ENCODE data around the gene RSPH3.
"Not testable (repeated sequence)": the region's sequence is repeated elsewhere in the genome, so short reads cannot be mapped to it uniquely, and the experiment has no call there.

RSPH3 gene

GRCh38 chr6:159020011-159020410, 20.0 kb upstream of the RSPH3 start:
- no peak for DNase-seq

DNA sequence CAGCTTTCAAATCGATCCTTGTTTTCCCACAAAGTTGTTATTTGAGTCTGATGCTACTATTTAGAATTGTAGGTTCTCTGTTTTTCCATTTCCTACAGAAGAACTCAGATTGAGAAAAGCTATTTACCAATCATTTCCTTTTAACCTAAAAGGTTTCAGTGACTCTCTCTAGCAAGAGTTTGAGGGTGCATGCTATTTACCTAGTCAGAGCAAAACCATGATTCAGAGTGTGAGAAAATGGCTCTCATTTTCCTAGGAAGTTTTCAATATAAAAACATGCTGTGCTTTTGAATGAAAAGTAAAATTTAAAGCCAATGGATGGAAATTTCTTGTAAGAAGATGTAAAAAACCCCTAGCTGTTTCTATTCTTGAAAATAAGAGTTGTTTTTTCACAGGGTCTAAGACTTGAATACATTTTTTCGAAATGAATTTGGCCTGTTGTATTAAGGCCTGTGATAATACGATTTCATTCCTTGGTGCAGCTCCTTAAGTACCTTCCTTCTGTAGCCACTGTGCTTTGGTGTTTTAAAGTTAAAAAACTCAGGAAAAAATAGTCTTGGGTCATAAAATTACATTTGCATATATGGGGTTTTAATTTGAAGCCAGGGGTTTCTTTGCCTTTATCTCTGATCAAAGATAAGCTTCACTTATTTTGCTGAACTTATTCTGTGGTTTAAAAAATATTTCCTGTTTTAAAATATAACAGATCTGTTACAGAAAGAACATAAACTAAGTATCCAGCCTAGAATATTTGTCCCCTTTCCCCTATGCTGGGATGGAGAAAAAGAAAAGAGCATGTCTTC, 18.0 kb upstream of the RSPH3 start:
- DNase-seq = no peak

DNA sequence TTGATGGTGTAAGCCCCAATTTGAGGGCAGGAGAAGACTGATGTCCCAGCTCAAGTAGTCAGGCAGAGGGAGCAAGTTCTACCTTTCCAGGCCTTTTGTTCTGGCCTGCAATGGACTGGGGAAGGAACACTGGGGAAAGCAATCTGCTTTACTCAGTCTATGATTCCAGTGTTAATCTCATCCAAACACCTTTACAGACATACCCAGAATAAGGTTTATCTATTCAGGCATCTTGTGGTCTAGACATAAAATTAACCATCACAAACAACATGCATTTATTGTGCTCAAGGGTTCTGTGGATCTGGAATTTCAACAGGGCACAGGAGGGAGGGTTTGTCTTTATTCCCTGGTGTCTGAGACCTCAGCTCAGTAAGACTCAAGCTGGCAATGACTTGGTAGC, 14.4 kb upstream of the RSPH3 start:
- DNase-seq = no peak

- DNase-seq = no peak
These were observed 13.2 kb upstream of the RSPH3 start for GRCh38 chr6:159013229-159013628.

- DNase-seq = no peak
These were observed 12.2 kb upstream of the RSPH3 start for GRCh38 chr6:159012201-159012600.

DNA sequence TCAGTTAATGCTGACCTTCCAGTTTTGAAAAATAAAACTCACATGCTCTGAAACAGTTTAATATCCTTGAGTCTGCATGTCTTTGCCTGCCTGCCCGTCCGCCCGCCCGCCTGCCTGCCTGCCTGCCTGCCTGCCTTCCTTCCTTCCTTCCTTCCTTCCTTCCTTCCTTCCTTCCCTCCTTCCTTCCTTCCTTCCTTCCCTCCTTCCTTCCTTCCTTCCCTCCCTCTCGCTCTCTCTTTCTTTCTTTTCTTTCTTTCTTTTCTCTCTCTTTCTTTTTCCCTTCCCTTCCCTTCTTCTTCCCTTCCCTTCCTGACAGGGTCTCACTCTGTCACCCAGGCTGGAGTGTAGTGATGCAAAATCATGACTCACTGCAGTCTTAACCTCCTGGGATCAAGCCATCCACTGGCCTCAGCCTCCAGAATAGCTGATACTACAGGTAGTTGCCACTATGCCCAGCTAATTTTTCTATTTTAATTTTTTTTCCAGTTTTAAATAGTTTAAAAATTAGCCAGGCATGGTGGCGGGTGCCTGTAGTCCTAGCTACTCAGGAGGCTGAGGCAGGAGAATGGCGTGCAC, 10.1 kb upstream of the RSPH3 start:
- DNase-seq = not testable (repeated sequence)

DNA sequence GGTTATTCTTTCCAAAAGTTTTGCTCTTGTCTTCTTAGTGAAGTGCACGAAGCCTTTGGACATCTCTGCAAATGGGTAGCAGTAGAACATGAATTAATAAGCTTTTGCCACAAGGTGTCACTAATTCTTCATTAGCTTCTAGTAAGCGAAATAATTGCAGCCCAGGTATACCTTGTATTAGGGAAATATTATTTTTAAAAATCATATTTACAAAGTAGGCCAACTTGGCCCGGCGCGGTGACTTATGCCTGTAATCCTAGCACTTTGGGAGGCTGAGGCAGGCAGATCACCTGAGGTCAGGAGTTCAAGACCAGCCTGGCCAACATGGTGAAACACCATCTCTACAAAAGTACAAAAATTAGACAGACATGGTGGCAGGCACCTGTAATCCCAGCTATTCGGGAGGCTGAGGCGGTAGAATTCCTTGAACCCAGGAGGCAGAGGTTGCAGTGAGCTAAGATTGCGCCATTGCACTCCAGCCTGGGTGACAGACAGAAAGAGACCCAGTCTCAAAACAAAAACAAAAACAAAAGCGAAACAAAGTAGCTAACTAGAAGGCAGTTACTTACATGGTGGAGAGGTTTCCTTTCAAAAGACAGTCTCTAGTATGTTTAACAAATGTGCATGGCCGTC, 8.8 kb upstream of the RSPH3 start:
- no peak for DNase-seq

DNA sequence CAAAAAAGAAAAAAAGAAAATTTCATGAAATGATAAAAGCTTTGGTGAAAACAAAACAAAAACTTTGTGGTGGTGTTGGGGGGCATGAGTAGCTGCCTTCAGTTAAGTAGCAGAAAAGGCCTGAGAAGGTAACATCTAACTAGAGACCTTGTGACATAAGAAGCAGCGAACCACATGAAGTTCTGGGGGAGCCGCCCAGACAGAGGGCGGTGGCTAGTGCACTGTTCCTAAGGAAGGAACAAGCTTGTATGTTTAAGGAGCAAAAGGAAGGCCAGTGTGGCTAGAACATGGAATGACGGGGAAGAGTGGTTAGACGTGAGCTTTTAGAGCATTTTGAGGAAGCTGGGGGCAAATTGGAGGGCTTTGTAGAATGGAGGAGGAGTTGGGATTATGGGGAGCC, 7.5 kb upstream of the RSPH3 start:
- no peak for DNase-seq

DNA sequence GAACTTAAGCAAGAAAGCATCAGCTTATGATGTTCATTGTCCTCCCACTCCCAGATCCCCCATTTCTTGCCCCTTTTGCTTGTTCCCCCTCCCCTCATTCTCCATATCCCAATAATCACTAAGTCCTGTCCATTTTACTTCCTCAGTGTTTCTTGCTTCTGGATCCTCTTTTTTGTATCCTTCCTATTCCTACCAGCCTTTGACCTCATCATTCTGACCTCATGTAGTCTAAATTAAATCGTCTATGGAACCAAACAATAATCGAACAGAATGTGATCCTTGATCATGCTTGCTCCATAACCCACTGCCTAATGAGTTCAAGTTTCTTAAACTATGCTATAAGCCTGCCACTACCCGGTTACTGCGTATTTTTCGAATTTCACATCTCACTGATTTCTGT, 5.4 kb upstream of the RSPH3 start:
- no peak for DNase-seq

- DNase-seq = no peak
These were observed 4.6 kb upstream of the RSPH3 start for GRCh38 chr6:159004592-159004991.

DNA sequence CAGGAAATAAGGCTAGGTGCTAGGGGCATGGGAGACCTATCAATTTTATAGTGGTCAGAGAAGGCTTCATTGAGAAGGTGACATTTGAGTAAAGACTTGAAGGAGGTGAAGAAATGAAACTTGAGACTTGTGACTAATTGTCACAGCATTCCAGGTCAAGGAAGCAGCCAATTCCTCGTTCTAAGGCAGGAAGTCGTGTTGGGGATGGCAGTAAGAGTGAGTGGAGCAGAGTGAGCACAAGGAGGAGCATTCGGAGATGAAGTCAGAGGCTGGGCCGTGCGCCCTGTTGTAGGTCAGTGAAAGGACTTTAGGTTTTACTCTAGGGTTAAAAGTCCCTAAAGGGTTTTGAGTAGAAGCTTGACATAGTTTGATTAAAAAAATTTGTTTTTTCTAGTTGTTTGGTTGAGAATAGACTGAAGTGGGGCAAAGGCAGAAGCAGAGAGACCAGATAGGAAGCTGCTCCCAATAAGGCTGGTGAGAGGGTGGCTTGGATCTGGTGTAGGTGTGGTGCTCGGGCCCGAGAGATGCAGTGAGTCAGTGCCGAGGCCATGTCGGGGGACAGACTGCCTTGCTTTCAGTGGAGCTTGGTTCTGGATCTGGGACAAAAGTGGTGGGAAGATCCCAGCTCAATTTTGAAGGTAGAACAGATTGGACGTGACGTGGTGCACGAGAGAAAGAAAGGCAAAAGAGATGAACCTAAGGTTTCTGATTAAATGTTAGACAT, 2.6 kb upstream of the RSPH3 start:
- no peak for DNase-seq

DNA sequence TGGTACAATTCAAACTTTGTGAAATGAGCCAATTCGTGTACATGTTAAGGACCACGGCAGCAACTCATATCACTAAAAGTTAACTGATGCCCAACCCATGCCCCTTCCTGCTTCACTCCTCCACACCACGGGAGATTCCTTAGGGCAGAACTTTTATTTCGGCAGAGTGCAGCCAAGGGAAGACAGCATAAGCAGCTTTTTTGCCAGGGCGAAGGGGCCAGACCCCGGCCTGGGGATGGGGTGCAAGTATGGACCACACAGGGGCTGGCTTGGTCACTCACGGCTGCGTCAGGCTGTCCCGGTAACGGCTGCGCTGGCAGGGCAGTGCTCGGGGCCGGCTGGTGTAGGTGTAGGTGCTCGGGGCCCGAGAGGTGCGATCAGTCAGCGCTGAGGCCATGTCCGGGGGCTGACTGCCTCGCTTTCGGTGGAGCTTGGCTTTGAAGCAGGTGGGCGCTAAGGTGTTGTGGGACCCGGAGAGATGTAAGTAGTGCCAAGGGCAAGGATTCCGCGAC, 792 bp downstream of the RSPH3 start:
- no peak for DNase-seq

GRCh38 chr6:158996856-158997255, 3.1 kb downstream of the RSPH3 start:
- no peak for DNase-seq

DNA sequence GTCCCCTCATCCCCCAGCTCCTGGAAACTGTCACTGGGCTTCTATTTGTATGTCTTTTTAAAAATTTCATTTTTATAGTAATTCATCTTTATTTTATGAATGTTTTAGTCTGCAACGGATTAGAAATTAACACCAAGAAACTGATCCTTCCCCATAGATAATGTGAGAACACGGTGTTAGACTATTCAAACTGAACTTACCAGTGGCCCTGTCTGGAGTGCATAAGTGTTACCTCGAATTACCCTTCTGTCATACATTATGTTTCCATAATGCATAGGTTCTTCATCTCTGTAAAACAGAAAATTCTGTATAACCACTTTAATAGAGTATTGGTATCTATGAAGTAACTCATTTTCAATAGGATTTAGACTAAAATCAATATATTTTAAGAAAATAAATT, 6.4 kb downstream of the RSPH3 start:
- no peak for DNase-seq

DNA sequence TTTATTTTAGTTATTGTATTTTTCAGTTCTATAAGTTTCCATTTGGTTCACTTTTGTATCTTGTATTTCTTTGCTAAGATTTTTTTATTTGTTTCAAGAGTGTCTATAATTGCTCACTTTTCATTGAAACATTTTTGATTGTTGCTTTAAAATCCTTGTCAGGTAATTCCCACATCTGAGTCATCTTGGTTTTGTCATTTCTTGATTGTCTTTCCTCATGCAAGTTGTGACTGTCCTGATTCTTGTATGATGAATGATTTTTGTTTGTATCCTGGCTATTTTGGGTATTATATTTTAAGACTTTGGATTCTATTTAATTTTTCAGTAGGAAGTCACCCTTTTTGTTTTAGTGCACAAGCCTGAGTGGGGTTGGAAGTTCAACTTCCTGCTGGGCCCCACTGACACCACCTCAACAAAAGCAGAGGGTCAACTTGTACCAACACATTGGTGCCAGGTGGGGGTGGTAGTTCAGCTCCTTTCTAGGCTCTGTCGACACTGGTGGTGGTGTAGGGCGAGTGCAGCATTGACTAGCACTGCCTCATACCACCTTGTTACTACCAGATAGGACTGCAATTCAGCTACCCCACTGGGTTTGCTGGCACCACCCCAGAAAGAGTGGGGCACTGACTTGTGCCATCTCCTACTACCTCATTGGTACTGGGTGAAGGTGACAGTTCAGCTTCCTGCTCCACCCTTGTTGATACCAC, 8.8 kb downstream of the RSPH3 start:
- DNase-seq = peak; percentile 34

GRCh38 chr6:158989711-158990110, 10.3 kb downstream of the RSPH3 start:
- DNase-seq = not testable (repeated sequence)

DNA sequence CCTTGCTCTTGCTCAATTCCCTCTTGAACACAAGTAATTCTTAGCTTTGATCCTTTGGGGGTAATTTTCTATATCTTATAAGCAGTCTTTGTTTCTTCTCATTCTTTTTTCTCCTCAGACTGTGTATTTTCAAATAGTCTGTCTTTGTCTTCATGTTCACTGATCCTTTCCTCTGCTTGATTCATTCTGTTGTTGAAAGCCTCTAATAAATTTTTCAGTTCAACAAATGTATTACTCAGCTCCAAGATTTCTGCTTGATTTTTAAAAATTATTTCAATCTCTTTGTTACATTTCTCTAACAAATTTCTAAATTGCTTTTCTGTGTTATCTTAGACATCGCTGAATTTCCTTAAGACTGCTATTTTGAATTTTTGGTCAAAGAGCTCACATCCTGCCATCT, 11.5 kb downstream of the RSPH3 start:
- DNase-seq = no peak

DNA sequence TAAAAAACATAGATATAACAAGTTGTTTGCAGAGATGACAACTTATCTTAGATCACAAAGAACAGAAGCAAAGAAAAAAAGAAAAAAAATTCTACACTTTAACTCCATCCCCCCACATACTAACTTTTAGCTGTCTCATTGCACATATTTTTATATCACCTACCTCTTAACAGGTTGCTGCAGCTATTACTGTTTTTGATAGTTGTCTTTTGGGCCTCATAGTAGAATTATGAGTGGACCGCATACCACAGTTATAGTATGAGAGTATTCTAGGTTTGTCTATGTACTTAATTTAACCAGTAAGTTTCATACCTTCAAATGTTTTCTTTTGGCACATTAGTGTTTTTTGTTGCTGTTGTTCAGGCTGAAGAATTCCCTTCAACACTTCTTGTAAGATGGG, 12.3 kb downstream of the RSPH3 start:
- no peak for DNase-seq

GRCh38 chr6:158978757-158979156, 21.2 kb downstream of the RSPH3 start:
- DNase-seq = no peak

GRCh38 chr6:158977382-158977781, 22.6 kb downstream of the RSPH3 start:
- DNase-seq = no peak

DNA sequence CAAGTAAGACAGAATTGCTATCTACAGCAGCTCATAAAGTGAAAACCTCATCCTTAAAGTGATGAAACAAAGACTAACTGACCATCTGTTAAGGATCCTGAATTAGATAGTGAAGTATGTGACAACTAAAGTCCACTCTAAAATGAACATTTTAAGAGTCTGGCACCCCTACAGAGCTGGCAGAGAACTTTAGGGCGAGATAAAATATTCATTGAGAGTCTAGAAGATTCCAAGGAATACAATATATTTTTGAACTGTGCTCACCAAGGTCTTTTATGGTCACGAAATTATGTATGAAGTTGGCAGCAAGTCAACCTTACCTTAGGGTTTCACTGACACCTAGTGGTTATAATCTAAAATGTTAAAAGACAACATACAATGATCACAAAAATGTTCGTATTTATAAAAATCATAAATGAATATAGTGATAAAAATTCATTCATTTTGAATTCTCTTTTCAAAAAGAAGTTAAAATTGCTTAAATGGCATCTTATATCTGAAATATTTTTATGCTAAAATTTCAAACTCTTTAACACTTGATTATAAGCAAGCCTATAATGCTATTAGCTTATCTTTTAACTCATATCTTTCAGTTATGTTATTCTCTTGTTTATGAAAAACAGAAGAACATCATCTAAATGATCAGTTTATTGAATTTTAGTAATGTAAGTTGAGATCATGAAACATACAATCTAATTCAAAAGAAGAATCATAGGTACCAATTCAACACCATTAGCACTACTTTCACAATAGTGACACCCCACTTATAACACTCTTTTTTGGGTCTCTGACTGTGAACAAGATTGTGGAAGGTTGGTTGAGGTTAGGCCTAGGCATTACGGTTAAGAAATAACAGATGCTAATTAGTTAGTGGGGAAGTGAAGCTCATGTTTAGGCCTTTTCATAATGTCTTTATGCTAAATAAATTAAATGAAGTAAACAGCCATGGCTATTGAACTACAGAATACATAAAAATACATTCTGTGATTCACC, 27.5 kb downstream of the RSPH3 start:
- DNase-seq = no peak

Data from stimulated activated CD4-positive, alpha-beta T cell treated with anti-CD3 and anti-CD28 coated beads, Interleukin-15, amount 100 ng/mL, for 24 hours (primary cell).